Neural progenitor cell (in vitro differentiated cells): ENCODE results near the gene PPIA. TPM values are rescaled to one million over a fixed set of nuclear protein-coding genes. Genes with fewer than 3 reads are reported as not detected.
A peak's percentile ranks its signal among the peaks of the same experiment; 100 is the strongest.
"Not testable (repeated sequence)": the region's sequence is repeated elsewhere in the genome, so short reads cannot be mapped to it uniquely, and the experiment has no call there.

Source experiments
- DNase-seq: peaks from one replicate; pipeline ENCODE4 v3.0.0-alpha.2; 2016; ENCODE audit warnings: low spot score
- H2AFZ ChIP-seq: fragments of 200-600 bp; sonication (generic); replicated peaks from 2 replicates; pipeline ENCODE4 v1.6.1; 2016; ENCODE audit warnings: antibody characterized with exemption
- H3F3A ChIP-seq: fragments of 200-600 bp; sonication (generic); 2 replicates; pipeline ENCODE4 v1.6.1; 2016; ENCODE audit warnings: antibody characterized with exemption, low read depth
- H3K27ac ChIP-seq: fragments of 200-600 bp; sonication (generic); 2 replicates; pipeline ENCODE4 v1.5.1; 2016; ENCODE audit warnings: mild to moderate bottlenecking
- H3K27me3 ChIP-seq: fragments of 200-600 bp; sonication (generic); 2 replicates; pipeline ENCODE4 v1.6.1; 2016; ENCODE audit warnings: mild to moderate bottlenecking, moderate library complexity
- H3K36me3 ChIP-seq: fragments of 200-600 bp; sonication (generic); 2 replicates; pipeline ENCODE4 v1.5.1; 2016
- H3K4me1 ChIP-seq: fragments of 200-600 bp; sonication (generic); 2 replicates; pipeline ENCODE4 v1.6.1; 2016; ENCODE audit warnings: mixed run types
- H3K4me2 ChIP-seq: fragments of 200-600 bp; sonication (generic); 2 replicates; pipeline ENCODE4 v1.6.1; 2016
- H3K4me3 ChIP-seq: fragments of 200-600 bp; sonication (generic); 2 replicates; pipeline ENCODE4 v1.5.1; 2016
- H3K79me2 ChIP-seq: fragments of 200-600 bp; sonication (generic); 2 replicates; pipeline ENCODE4 v1.6.1; 2016; ENCODE audit warnings: low read depth
- H3K9ac ChIP-seq: fragments of 200-600 bp; sonication (generic); 2 replicates; pipeline ENCODE4 v1.6.1; 2016
- H3K9me3 ChIP-seq: fragments of 200-600 bp; sonication (generic); 2 replicates; pipeline ENCODE4 v1.5.1; 2016; ENCODE audit warnings: low read depth
- H4K20me1 ChIP-seq: fragments of 200-600 bp; sonication (generic); 2 replicates; pipeline ENCODE4 v1.6.1; 2016; ENCODE audit warnings: low read depth
- H3K27ac Mint-ChIP-seq: 3 replicates; pipeline ENCODE4 v1.8.0; 2021; ENCODE audit warnings: mixed read lengths
- H3K27me3 Mint-ChIP-seq: 2 replicates; pipeline ENCODE4 v1.8.0; 2022; ENCODE audit warnings: low read depth, mild to moderate bottlenecking, inconsistent platforms, moderate library complexity, mixed read lengths; ENCODE audit not compliant: insufficient read depth
- H3K36me3 Mint-ChIP-seq: 3 replicates; pipeline ENCODE4 v1.8.0; 2021; ENCODE audit warnings: mixed read lengths
- H3K4me1 Mint-ChIP-seq: 3 replicates; pipeline ENCODE4 v1.8.0; 2021; ENCODE audit warnings: mixed read lengths
- H3K4me3 Mint-ChIP-seq: 3 replicates; pipeline ENCODE4 v1.8.0; 2021; ENCODE audit warnings: mild to moderate bottlenecking, moderate library complexity, mixed read lengths
- H3K9me3 Mint-ChIP-seq: 3 replicates; pipeline ENCODE4 v1.8.0; 2020; ENCODE audit warnings: mixed read lengths
- EZH2 ChIP-seq: fragments of 200-600 bp; sonication (generic); IDR thresholded peaks from 2 replicates; pipeline ENCODE4 v1.6.1; 2017; ENCODE audit warnings: antibody characterized with exemption, mild to moderate bottlenecking, moderate library complexity
- EZH2phosphoT487 ChIP-seq: fragments of 200-600 bp; sonication (generic); IDR thresholded peaks from 2 replicates; pipeline ENCODE4 v1.6.1; 2017; ENCODE audit warnings: antibody characterized with exemption
- total RNA-seq: library from RNA; depleted of rRNA; stranded (reverse); fragments of >200 nt; gene quantifications from 2 replicates; pipeline ENCODE4 v1.2.3, GENCODE V29; 2015; ENCODE audit warnings: low replicate concordance
- TF ChIP-seq, protein P1 (sequence below): fragments of 200-600 bp; sonication (generic); IDR thresholded peaks from 2 replicates; pipeline ENCODE4 v1.5.1; 2017; ENCODE audit warnings: antibody characterized with exemption, mild to moderate bottlenecking

The PPIA gene
- total RNA-seq, 1 donor from 2014 or later = 2,932 TPM

- H3K27ac Mint-ChIP-seq = no peak overlapping the region
- Histone ChIP-seq H3K4me2 (no peak overlapping the region), H3K4me3 (no peak overlapping the region), H3K79me2 (peaks cover 58% of the 10 kb centered on the region), H3K27me3 (no peaks in the 10 kb centered on the region), H2AFZ (no peak overlapping the region), H3K36me3 (peaks cover 12% of the 10 kb centered on the region), H3K27ac (no peak overlapping the region), H3F3A (peaks cover 77% of the 10 kb centered on the region), H3K9me3 (no peaks in the 10 kb centered on the region), H4K20me1 (peaks cover 56% of the 10 kb centered on the region), H3K9ac (no peak overlapping the region), H3K4me1 (peaks cover 8% of the 10 kb centered on the region)
- peak overlapping the region; percentile 17 for H3K4me3 Mint-ChIP-seq
- TF ChIP-seq, protein P1, sequence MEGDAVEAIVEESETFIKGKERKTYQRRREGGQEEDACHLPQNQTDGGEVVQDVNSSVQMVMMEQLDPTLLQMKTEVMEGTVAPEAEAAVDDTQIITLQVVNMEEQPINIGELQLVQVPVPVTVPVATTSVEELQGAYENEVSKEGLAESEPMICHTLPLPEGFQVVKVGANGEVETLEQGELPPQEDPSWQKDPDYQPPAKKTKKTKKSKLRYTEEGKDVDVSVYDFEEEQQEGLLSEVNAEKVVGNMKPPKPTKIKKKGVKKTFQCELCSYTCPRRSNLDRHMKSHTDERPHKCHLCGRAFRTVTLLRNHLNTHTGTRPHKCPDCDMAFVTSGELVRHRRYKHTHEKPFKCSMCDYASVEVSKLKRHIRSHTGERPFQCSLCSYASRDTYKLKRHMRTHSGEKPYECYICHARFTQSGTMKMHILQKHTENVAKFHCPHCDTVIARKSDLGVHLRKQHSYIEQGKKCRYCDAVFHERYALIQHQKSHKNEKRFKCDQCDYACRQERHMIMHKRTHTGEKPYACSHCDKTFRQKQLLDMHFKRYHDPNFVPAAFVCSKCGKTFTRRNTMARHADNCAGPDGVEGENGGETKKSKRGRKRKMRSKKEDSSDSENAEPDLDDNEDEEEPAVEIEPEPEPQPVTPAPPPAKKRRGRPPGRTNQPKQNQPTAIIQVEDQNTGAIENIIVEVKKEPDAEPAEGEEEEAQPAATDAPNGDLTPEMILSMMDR = no peak
- TF ChIP-seq EZH2 (no peak), EZH2phosphoT487 (no peak)
- no peaks in the 10 kb centered on the region for H3K9me3 Mint-ChIP-seq
- peaks cover 38% of the 10 kb centered on the region for H3K36me3 Mint-ChIP-seq
- peaks cover 20% of the 10 kb centered on the region for H3K4me1 Mint-ChIP-seq
- H3K27me3 Mint-ChIP-seq = peaks cover 8% of the 10 kb centered on the region
- no peak for DNase-seq
Observed at GRCh38 chr7:44799939-44800338, 3.5 kb downstream of the PPIA start.

DNA sequence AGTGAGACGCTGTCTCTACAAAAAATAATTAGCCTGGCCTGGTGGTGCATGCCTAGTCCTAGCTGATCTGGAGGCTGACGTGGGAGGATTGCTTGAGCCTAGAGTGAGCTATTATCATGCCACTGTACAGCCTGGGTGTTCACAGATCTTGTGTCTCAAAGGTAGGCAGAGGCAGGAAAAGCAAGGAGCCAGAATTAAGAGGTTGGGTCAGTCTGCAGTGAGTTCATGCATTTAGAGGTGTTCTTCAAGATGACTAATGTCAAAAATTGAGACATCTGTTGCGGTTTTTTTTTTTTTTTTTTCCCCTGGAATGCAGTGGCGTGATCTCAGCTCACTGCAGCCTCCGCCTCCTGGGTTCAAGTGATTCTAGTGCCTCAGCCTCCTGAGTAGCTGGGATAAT, 5.4 kb downstream of the PPIA start:
- no peak overlapping the region for H3K9ac ChIP-seq
- H3K79me2 ChIP-seq = peaks cover 46% of the 10 kb centered on the region
- Mint-ChIP-seq H3K9me3 (no peaks in the 10 kb centered on the region), H3K4me1 (peaks cover 20% of the 10 kb centered on the region), H3K4me3 (no peak overlapping the region), H3K27me3 (peaks cover 8% of the 10 kb centered on the region), H3K27ac (no peak overlapping the region), H3K36me3 (peaks cover 39% of the 10 kb centered on the region)
- H3K27ac ChIP-seq = no peak overlapping the region
- no peak for DNase-seq
- no peaks in the 10 kb centered on the region for H3K9me3 ChIP-seq
- H4K20me1 ChIP-seq = peaks cover 56% of the 10 kb centered on the region
- no peak overlapping the region for H2AFZ ChIP-seq
- H3F3A ChIP-seq = peaks cover 78% of the 10 kb centered on the region
- H3K36me3 ChIP-seq = peaks cover 12% of the 10 kb centered on the region
- no peak overlapping the region for H3K4me2 ChIP-seq
- H3K27me3 ChIP-seq = no peaks in the 10 kb centered on the region
- TF ChIP-seq EZH2 = no peak
- no peak overlapping the region for H3K4me3 ChIP-seq
- H3K4me1 ChIP-seq = peaks cover 8% of the 10 kb centered on the region

DNA sequence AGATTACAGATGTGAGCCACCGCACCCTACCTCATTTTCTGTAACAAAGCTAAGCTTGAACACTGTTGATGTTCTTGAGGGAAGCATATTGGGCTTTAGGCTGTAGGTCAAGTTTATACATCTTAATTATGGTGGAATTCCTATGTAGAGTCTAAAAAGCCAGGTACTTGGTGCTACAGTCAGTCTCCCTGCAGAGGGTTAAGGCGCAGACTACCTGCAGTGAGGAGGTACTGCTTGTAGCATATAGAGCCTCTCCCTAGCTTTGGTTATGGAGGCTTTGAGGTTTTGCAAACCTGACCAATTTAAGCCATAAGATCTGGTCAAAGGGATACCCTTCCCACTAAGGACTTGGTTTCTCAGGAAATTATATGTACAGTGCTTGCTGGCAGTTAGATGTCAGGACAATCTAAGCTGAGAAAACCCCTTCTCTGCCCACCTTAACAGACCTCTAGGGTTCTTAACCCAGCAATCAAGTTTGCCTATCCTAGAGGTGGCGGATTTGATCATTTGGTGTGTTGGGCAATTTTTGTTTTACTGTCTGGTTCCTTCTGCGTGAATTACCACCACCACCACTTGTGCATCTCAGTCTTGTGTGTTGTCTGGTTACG, 6.0 kb downstream of the PPIA start:
- Mint-ChIP-seq H3K36me3 (peaks cover 36% of the 10 kb centered on the region), H3K9me3 (no peaks in the 10 kb centered on the region), H3K4me1 (peaks cover 18% of the 10 kb centered on the region), H3K27me3 (peaks cover 3% of the 10 kb centered on the region), H3K27ac (no peak overlapping the region), H3K4me3 (no peak overlapping the region)
- H3K4me1 ChIP-seq = peaks cover 8% of the 10 kb centered on the region
- no peak overlapping the region for H3K27ac ChIP-seq
- H4K20me1 ChIP-seq = peaks cover 50% of the 10 kb centered on the region
- no peak for TF ChIP-seq EZH2
- TF ChIP-seq, protein P1 = no peak
- TF ChIP-seq EZH2phosphoT487 = no peak
- H3K36me3 ChIP-seq = peaks cover 12% of the 10 kb centered on the region
- H3K79me2 ChIP-seq = peaks cover 39% of the 10 kb centered on the region
- no peak overlapping the region for H3K4me3 ChIP-seq
- DNase-seq = no peak
- no peak overlapping the region for H3K4me2 ChIP-seq
- no peaks in the 10 kb centered on the region for H3K9me3 ChIP-seq
- H2AFZ ChIP-seq = no peak overlapping the region
- no peaks in the 10 kb centered on the region for H3K27me3 ChIP-seq
- H3K9ac ChIP-seq = no peak overlapping the region
- peaks cover 74% of the 10 kb centered on the region for H3F3A ChIP-seq

- Histone ChIP-seq H3F3A (peaks cover 60% of the 10 kb centered on the region), H4K20me1 (peaks cover 36% of the 10 kb centered on the region), H3K27ac (peak overlapping the region; percentile 6), H3K36me3 (peaks cover 12% of the 10 kb centered on the region), H3K79me2 (peaks cover 25% of the 10 kb centered on the region)
- not testable (repeated sequence) for H3K27me3 Mint-ChIP-seq, H3K4me1 Mint-ChIP-seq, H2AFZ ChIP-seq, H3K4me3 ChIP-seq, H3K9me3 Mint-ChIP-seq, H3K4me2 ChIP-seq, H3K4me3 Mint-ChIP-seq, H3K4me1 ChIP-seq, H3K9me3 ChIP-seq, DNase-seq, H3K9ac ChIP-seq, H3K27ac Mint-ChIP-seq, H3K27me3 ChIP-seq
- peaks cover 28% of the 10 kb centered on the region for H3K36me3 Mint-ChIP-seq
Observed at GRCh38 chr7:44803828-44804519, 7.5 kb downstream of the PPIA start.
